Choroid plexus epithelial cell (primary cell): ENCODE data around the gene GPRIN2.

Experiments
- DNase-seq: peaks from one replicate; pipeline ENCODE4 v3.0.0-alpha.2; 2010; ENCODE audit warnings: low read depth
- H3K4me3 ChIP-seq: 2 replicates; pipeline ENCODE4 v1.5.1; 2011; ENCODE audit warnings: low read depth, mild to moderate bottlenecking, control low read depth, low read length, moderate library complexity
- CTCF ChIP-seq: conservative IDR thresholded peaks from 2 replicates; pipeline ENCODE4 v1.5.1; 2011; ENCODE audit warnings: low read depth, mild to moderate bottlenecking, control low read depth, inconsistent platforms, low read length, moderate library complexity

Gene GPRIN2

GRCh38 chr10:46553238-46554049, 3.0 kb downstream of the GPRIN2 start:
- DNase-seq = no peak

GRCh38 chr10:46552526-46553237, 3.8 kb downstream of the GPRIN2 start:
- no peak overlapping the region for H3K4me3 ChIP-seq
- no peak for TF ChIP-seq CTCF
- DNase-seq = no peak

More at GRCh38 chr10:46553238-46554049, 3.0 kb downstream of the GPRIN2 start:
- no peak for TF ChIP-seq CTCF
- no peak overlapping the region for H3K4me3 ChIP-seq

GRCh38 chr10:46551701-46552525, 4.5 kb downstream of the GPRIN2 start:
- H3K4me3 ChIP-seq = no peak overlapping the region
- no peak for DNase-seq
- no peak for TF ChIP-seq CTCF

GRCh38 chr10:46550795-46551700, 5.4 kb downstream of the GPRIN2 start:
- DNase-seq = no peak
- H3K4me3 ChIP-seq = no peak overlapping the region

GRCh38 chr10:46550076-46550790, 6.2 kb downstream of the GPRIN2 start:
- no peak for DNase-seq
- no peak for TF ChIP-seq CTCF
- H3K4me3 ChIP-seq = no peak overlapping the region

More at GRCh38 chr10:46550795-46551700, 5.4 kb downstream of the GPRIN2 start:
- TF ChIP-seq CTCF = no peak
